Transverse colon (tissue), 3 donors: ENCODE results near the gene SLC25A1.

Experiments
- CTCF ChIP-seq, 5 experiments: fragments of 200-600 bp in 3 of 5; fragments of 450-650 bp in 2 of 5; sonication (generic) in 3 of 5; IDR thresholded peaks; 1 replicate in 2 of 5; 2 replicates in 3 of 5; pipeline ENCODE4 v1.5.1; 2016 to 2017; ENCODE audit warnings: antibody characterized with exemption in 5 of 5, inconsistent platforms in 3 of 5, mild to moderate bottlenecking in 2 of 5, moderate library complexity in 1 of 5
- EP300 ChIP-seq: sonication (generic); formaldehyde crosslinking; IDR thresholded peaks from one replicate; pipeline ENCODE4 v1.6.1; 2017; ENCODE audit warnings: antibody characterized with exemption, low read depth
- POLR2A ChIP-seq: fragments of 450-650 bp; IDR thresholded peaks from one replicate; pipeline ENCODE4 v1.6.1; 2016; ENCODE audit warnings: antibody characterized with exemption, mild to moderate bottlenecking, moderate library complexity

- TF ChIP-seq CTCF (IDR thresholded peaks at IDR 0.05) (no peak), EP300 (no peak), POLR2A (no peak)
These were observed 47.4 kb downstream of the SLC25A1 start, which contains the start of gene TSSK2 for GRCh38 chr22:19130959-19131684.
